Loucy (cell line): Measurements from ENCODE around the gene ATP5ME.

Experiments
- H2AFZ ChIP-seq: fragments of 200-600 bp; sonication (generic); 2 replicates; pipeline ENCODE4 v1.6.0; 2016; ENCODE audit warnings: antibody characterized with exemption, mild to moderate bottlenecking, low read length, moderate library complexity
- H3F3A ChIP-seq: fragments of 200-600 bp; 2 replicates; pipeline ENCODE4 v1.6.0; 2016; ENCODE audit warnings: antibody characterized with exemption, low read depth, mild to moderate bottlenecking
- H3K27me3 ChIP-seq: fragments of 200-600 bp; sonication (generic); 2 replicates; pipeline ENCODE4 v1.6.1; 2014; ENCODE audit warnings: low read length, mild to moderate bottlenecking; ENCODE audit not compliant: insufficient read depth, poor library complexity, severe bottlenecking
- H3K36me3 ChIP-seq: fragments of 200-600 bp; sonication (generic); 2 replicates; pipeline ENCODE4 v1.6.1; 2016; ENCODE audit warnings: low read length; ENCODE audit not compliant: insufficient read depth
- H3K4me1 ChIP-seq: fragments of 200-600 bp; sonication (generic); 2 replicates; pipeline ENCODE4 v1.5.1; 2014; ENCODE audit warnings: low read length, mild to moderate bottlenecking; ENCODE audit not compliant: insufficient read depth, poor library complexity, severe bottlenecking
- H3K4me2 ChIP-seq: fragments of 200-600 bp; sonication (generic); 2 replicates; pipeline ENCODE4 v1.6.0; 2014; ENCODE audit warnings: antibody characterized with exemption, low read length, low read depth, mild to moderate bottlenecking; ENCODE audit not compliant: poor library complexity, severe bottlenecking
- H3K4me3 ChIP-seq: fragments of 200-600 bp; sonication (generic); 2 replicates; pipeline ENCODE4 v1.5.1; 2014; ENCODE audit warnings: low read length, mild to moderate bottlenecking, mixed read lengths; ENCODE audit not compliant: poor library complexity, severe bottlenecking
- H3K79me2 ChIP-seq: fragments of 200-600 bp; sonication (generic); 2 replicates; pipeline ENCODE4 v1.6.1; 2014; ENCODE audit warnings: low read length; ENCODE audit not compliant: insufficient read depth
- H3K9ac ChIP-seq: fragments of 200-600 bp; sonication (generic); 2 replicates; pipeline ENCODE4 v1.6.0; 2014; ENCODE audit warnings: mild to moderate bottlenecking, low read depth, low read length, moderate library complexity; ENCODE audit not compliant: poor library complexity, severe bottlenecking
- H3K9me2 ChIP-seq: fragments of 200-600 bp; sonication (generic); replicated peaks from 2 replicates; pipeline ENCODE4 v1.6.1; 2016; ENCODE audit warnings: low read depth, low read length, mixed read lengths
- H3K9me3 ChIP-seq: fragments of 200-600 bp; sonication (generic); 2 replicates; pipeline ENCODE4 v1.6.1; 2014; ENCODE audit warnings: mild to moderate bottlenecking, antibody characterized with exemption, low read length, low read depth; ENCODE audit not compliant: insufficient read depth
- H4K20me1 ChIP-seq: fragments of 200-600 bp; sonication (generic); 2 replicates; pipeline ENCODE4 v1.6.0; 2014; ENCODE audit warnings: antibody characterized with exemption, low read length, mild to moderate bottlenecking; ENCODE audit not compliant: insufficient read depth, poor library complexity, severe bottlenecking
- CTCF ChIP-seq: fragments of 200-600 bp; sonication (generic); conservative IDR thresholded peaks from 2 replicates; pipeline ENCODE4 v1.5.1; 2014; ENCODE audit warnings: mild to moderate bottlenecking, antibody characterized with exemption, low read length
- EZH2phosphoT487 ChIP-seq: fragments of 200-600 bp; IDR thresholded peaks from 2 replicates; pipeline ENCODE4 v1.6.1; 2018; ENCODE audit warnings: antibody characterized with exemption, mild to moderate bottlenecking, moderate library complexity, borderline replicate concordance

Gene ATP5ME

GRCh38 chr4:721261-722168 lies 47.4 kb upstream of the ATP5ME start:
- no peak overlapping the region for H3K9ac ChIP-seq
- no peak overlapping the region for H3K4me2 ChIP-seq
- no peaks in the 10 kb centered on the region for H3K4me1 ChIP-seq

GRCh38 chr4:720111-720860 lies 46.2 kb upstream of the ATP5ME start:
- Histone ChIP-seq H3F3A (no peaks in the 10 kb centered on the region), H3K79me2 (peaks cover 76% of the 10 kb centered on the region; the same call in 1 of the 2 replicates), H3K27me3 (no peaks in the 10 kb centered on the region), H4K20me1 (peaks cover 25% of the 10 kb centered on the region), H3K9me3 (no peaks in the 10 kb centered on the region), H3K9ac (no peak overlapping the region), H3K4me2 (no peak overlapping the region), H3K9me2 (no peaks in the 10 kb centered on the region), H2AFZ (no peak overlapping the region), H3K4me1 (no peaks in the 10 kb centered on the region), H3K36me3 (peaks cover 6% of the 10 kb centered on the region; the same call in 1 of the 2 replicates), H3K4me3 (no peak overlapping the region)
- TF ChIP-seq EZH2phosphoT487 (no peak), CTCF (no peak)

More at GRCh38 chr4:721261-722168, 47.4 kb upstream of the ATP5ME start:
- Histone ChIP-seq H2AFZ (no peak overlapping the region), H3K9me3 (no peaks in the 10 kb centered on the region), H3K27me3 (no peaks in the 10 kb centered on the region), H3K4me3 (no peak overlapping the region), H3F3A (no peaks in the 10 kb centered on the region), H3K36me3 (peaks cover 6% of the 10 kb centered on the region; the same call in 1 of the 2 replicates), H3K9me2 (no peaks in the 10 kb centered on the region), H4K20me1 (peaks cover 34% of the 10 kb centered on the region), H3K79me2 (peaks cover 88% of the 10 kb centered on the region; the same call in 1 of the 2 replicates)
- TF ChIP-seq EZH2phosphoT487 (no peak), CTCF (no peak)

GRCh38 chr4:718460-718859 lies 44.4 kb upstream of the ATP5ME start:
- Histone ChIP-seq H3K36me3 (peaks cover 6% of the 10 kb centered on the region; the same call in 1 of the 2 replicates), H3K9me2 (no peaks in the 10 kb centered on the region), H3K79me2 (peaks cover 77% of the 10 kb centered on the region), H4K20me1 (peaks cover 35% of the 10 kb centered on the region), H3K4me1 (no peaks in the 10 kb centered on the region), H3K9me3 (no peaks in the 10 kb centered on the region), H3F3A (no peaks in the 10 kb centered on the region), H3K9ac (no peak overlapping the region), H3K4me2 (no peak overlapping the region), H2AFZ (no peak overlapping the region), H3K4me3 (no peak overlapping the region), H3K27me3 (no peaks in the 10 kb centered on the region)
- TF ChIP-seq EZH2phosphoT487 (no peak), CTCF (no peak)
